ENCODE data around the gene FNDC10. TPM values are rescaled to one million over a fixed set of nuclear protein-coding genes. Genes with fewer than 3 reads are reported as not detected.

The FNDC10 gene
- total and polyA plus RNA-seq, 9 of the 15 experiments (the other 6 are each of a cell fraction or from before 2014, with no cell fraction given), result 0.08 to 6.3 (median 1.6) TPM

- POLR2A ChIA-PET, result interaction anchor here (0.9 to 1.5 kb wide), 3 partner anchors 8 to 23 kb away, joined by 3 to 4 read pairs (median 3); no protein-coding TSS in a partner anchor
- FAIRE-seq, result no peak
- H3K4me2 ChIP-seq (ENCODE audit: insufficient read depth, low read length), result no peak overlapping the region
- intact Hi-C loops (cut with micrococcal nuclease), result no loop called here
- TF ChIP-seq ZBTB33 (CRISPR knock-in tag; IDR thresholded peaks at IDR 0.05), result peak; percentile 87
- peak; percentile 75 for TF ChIP-seq POLR2G (IDR thresholded peaks at IDR 0.05; ENCODE audit: low read depth, low read length)
- no peak for TF ChIP-seq ZNF133 (CRISPR knock-in tag; IDR thresholded peaks at IDR 0.05)
- TF ChIP-seq KAT7 (CRISPR knock-in tag; IDR thresholded peaks at IDR 0.05; ENCODE audit: borderline replicate concordance), result no peak
- TF ChIP-seq RBM22 (IDR thresholded peaks at IDR 0.05; ENCODE audit: low read depth, low read length, poor library complexity, severe bottlenecking), result peak; percentile 52
- no peak for TF ChIP-seq PRPF4 (IDR thresholded peaks at IDR 0.05; ENCODE audit: insufficient read depth, low read depth, low read length, poor library complexity, severe bottlenecking)
- no peaks in the 10 kb centered on the region; the same call in 1 of the 2 replicates for H3K9me3 ChIP-seq (replicated peaks; ENCODE audit: control insufficient read depth, insufficient read depth, low read depth, low read length)
- BruUV-seq (replicated peaks), result no TSS peak
- H3K79me2 ChIP-seq (ENCODE audit: control insufficient read depth, insufficient read depth, low read length), result peaks cover 54% of the 10 kb centered on the region
- in situ Hi-C loops (cut with MboI), result no loop called here
- 89% methylated on average over 33 of the region's 33 CpGs for WGBS (ENCODE audit: insufficient coverage, low coverage, missing lambda C conversion rate)
- H3K9me1 ChIP-seq (ENCODE audit: control insufficient read depth, insufficient read depth, low read length), result peaks cover 9% of the 10 kb centered on the region
- ATAC-seq, result no peak
- no peak for DNase-seq (ENCODE audit: extremely low read depth in 1 of 4, low spot score in 3 of 4)
- CTCF ChIA-PET (ENCODE audit: low intra/inter-chr PET ratio), result no interaction called here
- no peak overlapping the region for H3K4me3 ChIP-seq
- peak overlapping the region in 1 of 2 experiments; percentile 49; a peak in 1 of 4 replicates for H3K9ac ChIP-seq (ENCODE audit: insufficient read depth in 1 of 2, low read depth in 2 of 2, low read length in 2 of 2)
- peaks cover 0 to 46% of the 10 kb centered on the region in 2 experiments; a peak in 3 of 5 replicates for H3K4me1 ChIP-seq (replicated peaks in 1 of 2; ENCODE audit: control insufficient read depth in 2 of 2, insufficient read depth in 2 of 2, low read length in 2 of 2)
- H3K36me3 ChIP-seq (ENCODE audit: control insufficient read depth, insufficient read depth, low read length), result peaks cover 62% of the 10 kb centered on the region; the same call in 2 of the 3 replicates
- no peak overlapping the region for H3K27ac ChIP-seq (ENCODE audit: extremely low read depth, low read depth, low read length)
- peaks cover 31% of the 10 kb centered on the region for H4K20me1 ChIP-seq (replicated peaks; ENCODE audit: control insufficient read depth, insufficient read depth, low read length)
- H2AFZ ChIP-seq (ENCODE audit: low read depth, low read length), result no peak overlapping the region
- H3K27me3 ChIP-seq (ENCODE audit: control insufficient read depth in 2 of 2, insufficient read depth in 2 of 2, low read length in 2 of 2), result no peaks in the 10 kb centered on the region
Measured at GRCh38 chr1:1551524-1552262, 48.2 kb downstream of the FNDC10 start.

All from K562 (cell line).